GM23248 (cell line): ENCODE data around the gene PTPRN2.

ENCODE experiments used
- EZH2 ChIP-seq: fragments of 200-600 bp; sonication (generic); IDR thresholded peaks from 2 replicates; pipeline ENCODE4 v1.6.1; 2018; ENCODE audit warnings: antibody characterized with exemption, mild to moderate bottlenecking; ENCODE audit not compliant: insufficient read depth, poor library complexity, severe bottlenecking
- EZH2phosphoT487 ChIP-seq: fragments of 200-600 bp; sonication (generic); IDR thresholded peaks from 2 replicates; pipeline ENCODE4 v1.6.1; 2018; ENCODE audit warnings: antibody characterized with exemption, moderate library complexity, mild to moderate bottlenecking, low read depth; ENCODE audit not compliant: insufficient read depth

GRCh38 chr7:158402471-158402870, 185.2 kb downstream of the PTPRN2 start:
- TF ChIP-seq EZH2 (no peak), EZH2phosphoT487 (no peak)
